ENCODE data around the gene GALNT10. TPM values are rescaled to one million over a fixed set of nuclear protein-coding genes. Genes with fewer than 3 reads are reported as not detected.

Gene GALNT10
- total RNA-seq, 1 donor from 2014 or later, result 29.0 TPM

DNA sequence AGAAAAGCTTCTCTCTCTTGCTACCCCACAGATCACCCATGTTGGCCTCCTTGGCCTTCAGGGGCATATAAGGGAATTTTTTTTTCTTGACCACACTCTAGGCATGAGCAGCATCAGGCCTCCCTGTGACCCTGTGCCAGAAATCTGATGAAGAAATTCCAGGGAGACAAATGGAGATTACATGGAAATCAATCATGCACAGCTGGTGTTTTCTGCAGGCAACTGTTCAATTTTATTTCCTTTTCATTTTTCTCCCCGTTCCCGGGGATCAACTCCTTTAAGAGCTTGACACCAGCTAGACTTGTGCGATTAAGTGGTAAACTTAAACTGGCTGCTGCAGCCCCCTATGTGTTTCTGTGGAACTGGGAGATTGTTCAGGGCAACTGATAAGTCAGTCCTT is 59.3 kb downstream of the GALNT10 start:
- no peak for DNase-seq (ENCODE audit: low spot score)
- intact Hi-C loops (cut with DNase I), result no loop called here
- ATAC-seq, result no peak

DNA sequence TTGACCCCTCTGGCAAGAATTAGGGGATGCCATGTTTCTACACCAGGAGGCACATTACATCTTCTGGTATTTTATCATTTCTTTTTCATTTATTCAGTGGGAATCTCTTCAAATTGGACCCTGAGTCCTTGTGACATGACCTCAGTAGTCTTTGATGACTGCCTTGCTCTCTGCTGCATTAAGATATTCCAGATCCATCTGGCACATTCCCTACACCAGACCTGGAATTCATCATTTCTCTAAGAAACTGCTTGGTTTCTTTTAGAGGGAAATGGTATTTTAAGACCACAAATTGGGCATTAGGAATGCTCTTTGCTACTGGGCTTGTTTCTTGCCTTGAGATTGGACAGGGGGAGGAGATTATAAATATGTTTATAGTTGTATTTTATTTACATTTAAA is 61.0 kb downstream of the GALNT10 start:
- DNase-seq (ENCODE audit: low spot score), result no peak
- intact Hi-C loops (cut with DNase I), result no loop called here
- ATAC-seq, result no peak

DNA sequence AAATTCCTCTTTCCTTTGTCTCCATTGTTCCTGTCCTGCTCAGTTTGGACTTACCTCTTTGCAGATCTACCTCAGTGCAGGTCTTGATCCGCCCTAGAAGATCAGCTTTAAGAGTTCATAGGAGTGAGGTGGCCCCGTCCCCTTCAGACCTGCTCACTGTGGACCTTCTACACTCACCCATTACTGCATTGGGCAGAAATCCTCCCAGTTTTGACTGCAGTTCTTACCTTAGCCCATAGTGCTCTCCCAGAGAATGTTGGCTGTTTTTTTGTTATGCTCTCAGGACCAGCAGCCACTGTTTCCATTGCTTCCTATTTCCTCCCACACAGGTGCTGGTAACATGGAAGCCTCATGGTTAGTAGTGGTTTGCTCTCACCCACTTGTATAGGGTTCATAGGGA is 63.3 kb downstream of the GALNT10 start:
- intact Hi-C loops (cut with DNase I), result no loop called here
- no peak for DNase-seq (ENCODE audit: low spot score)
- no peak for ATAC-seq

DNA sequence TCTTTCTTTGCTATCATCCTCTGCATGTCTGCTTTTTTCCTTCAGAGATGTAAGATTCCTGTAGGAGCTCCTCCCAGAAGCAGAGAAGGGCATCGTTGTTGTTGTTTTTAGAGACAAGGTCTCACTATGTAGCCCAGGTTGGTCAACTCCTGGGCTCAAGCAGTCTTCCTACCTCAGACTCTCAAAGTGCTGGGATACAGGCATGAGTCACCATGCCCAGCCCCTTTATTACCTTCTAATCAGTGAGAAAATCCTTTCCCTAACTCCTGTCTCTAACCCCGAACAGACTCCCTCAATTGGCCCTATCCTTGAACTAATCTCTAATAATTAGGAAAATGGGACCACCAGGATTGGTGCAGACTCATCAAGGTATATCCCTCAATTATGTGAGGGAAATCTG is 64.4 kb downstream of the GALNT10 start:
- no peak for DNase-seq (ENCODE audit: low spot score)
- no peak for ATAC-seq
- intact Hi-C loops (cut with DNase I), result no loop called here

DNA sequence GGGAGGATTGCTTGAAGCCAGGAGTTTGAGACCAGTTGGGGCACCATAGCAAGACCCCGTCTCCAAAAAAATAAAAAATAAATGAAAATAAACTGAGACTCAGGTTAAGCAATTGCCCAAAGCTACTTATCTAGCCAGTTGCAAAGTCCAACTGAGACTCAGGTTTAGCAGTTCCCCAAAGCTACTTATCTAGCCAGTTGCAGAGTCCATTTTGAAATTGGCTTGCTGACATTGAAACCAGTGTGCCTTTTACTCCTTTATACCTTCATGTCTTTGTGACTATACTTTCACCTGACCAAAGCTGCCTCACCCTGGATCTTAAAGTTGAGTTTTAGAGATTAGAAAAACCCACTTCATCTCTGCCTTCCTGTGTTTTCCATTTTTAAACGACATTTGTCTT is 66.5 kb downstream of the GALNT10 start:
- DNase-seq (ENCODE audit: low spot score) (no peak), ATAC-seq (no peak)
- intact Hi-C loops (cut with DNase I), result no loop called here

DNA sequence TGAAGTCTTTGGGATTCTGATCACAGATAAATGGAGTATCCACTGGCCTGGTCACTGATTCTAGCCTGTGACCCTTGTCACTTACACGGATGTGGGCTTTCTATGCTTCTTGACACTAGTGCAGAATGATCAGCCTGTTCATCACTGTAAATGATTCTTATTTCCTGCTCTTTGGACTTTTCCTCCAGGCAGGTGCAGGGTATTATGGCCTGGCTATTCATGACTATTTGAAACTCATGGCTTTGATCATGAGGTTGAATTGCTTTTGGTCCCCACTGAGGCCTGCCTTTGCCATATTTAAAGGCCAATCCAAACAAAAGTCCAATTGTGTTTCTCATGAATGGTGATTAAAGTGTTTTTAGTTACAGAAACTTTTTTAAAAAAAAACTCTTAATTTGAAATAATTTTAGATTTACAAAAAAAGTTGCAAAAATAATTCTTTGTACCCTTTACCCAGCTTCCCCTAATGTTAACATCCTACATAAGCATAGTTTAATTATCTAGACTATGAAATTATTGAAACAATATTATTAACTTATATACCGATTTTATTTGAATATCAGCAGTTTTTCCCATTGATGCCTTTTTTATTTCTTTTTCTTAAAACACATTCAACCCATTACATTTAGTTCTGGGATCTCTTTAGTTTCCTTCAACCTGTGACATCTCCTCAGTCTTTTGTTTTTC is 68.1 kb downstream of the GALNT10 start:
- intact Hi-C loops (cut with DNase I), result no loop called here
- ATAC-seq (peak; percentile 50), DNase-seq (ENCODE audit: low spot score) (no peak)

DNA sequence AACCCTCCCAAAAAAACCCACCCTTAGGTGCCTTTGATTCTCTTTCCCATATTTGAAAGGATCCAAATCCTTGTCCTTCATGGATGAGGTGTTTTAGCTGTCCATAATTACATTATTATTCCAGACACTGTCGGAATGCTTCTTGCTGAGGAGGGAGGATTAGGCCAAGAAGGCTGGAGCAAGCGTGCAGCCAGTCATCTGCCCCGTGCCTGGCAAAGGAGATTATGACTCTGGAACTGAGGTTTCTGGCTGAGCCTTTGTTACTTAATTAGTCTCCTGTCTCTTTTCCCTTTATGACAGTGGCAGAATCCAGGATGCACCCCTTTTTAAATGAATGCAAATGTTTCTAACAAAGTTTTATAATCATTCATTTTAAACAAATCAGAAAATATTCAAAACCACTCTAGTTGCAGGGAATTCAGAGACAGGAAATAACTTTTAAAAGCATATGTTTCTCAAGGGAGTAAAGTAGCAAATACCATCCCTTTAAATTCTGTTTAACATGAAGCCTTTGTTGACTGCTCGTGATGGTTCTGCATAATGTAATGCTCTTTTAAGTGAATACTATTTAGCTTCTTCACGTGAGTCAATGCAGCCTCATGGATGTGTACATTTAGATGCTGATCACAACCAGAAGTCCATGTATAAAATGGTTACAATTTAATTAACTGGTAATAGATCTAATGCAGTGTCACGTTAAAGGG is 69.8 kb downstream of the GALNT10 start:
- intact Hi-C loops (cut with DNase I), result no loop called here
- DNase-seq (ENCODE audit: low spot score) (no peak), ATAC-seq (no peak)

DNA sequence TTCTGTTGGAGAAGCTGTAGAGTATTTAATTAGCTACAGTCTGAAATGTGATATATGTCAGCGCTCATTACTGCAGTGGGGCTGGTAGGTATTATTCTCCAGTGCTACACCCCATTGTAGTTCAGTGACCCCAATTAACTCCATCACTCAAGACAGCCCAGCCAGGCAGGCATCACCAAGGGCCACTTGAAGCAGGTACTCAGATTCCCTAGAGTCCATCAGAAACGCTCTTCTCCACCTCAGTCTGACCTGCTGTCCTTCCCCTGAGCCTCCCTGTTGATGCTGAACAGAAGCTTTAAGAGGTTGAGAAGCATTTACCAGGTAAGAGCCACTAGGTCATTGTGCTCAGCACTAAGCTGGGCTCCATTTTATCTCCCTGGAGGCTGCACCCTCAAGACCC is 71.8 kb downstream of the GALNT10 start:
- DNase-seq (ENCODE audit: low spot score), result no peak
- intact Hi-C loops (cut with DNase I), result no loop called here
- no peak for ATAC-seq

DNA sequence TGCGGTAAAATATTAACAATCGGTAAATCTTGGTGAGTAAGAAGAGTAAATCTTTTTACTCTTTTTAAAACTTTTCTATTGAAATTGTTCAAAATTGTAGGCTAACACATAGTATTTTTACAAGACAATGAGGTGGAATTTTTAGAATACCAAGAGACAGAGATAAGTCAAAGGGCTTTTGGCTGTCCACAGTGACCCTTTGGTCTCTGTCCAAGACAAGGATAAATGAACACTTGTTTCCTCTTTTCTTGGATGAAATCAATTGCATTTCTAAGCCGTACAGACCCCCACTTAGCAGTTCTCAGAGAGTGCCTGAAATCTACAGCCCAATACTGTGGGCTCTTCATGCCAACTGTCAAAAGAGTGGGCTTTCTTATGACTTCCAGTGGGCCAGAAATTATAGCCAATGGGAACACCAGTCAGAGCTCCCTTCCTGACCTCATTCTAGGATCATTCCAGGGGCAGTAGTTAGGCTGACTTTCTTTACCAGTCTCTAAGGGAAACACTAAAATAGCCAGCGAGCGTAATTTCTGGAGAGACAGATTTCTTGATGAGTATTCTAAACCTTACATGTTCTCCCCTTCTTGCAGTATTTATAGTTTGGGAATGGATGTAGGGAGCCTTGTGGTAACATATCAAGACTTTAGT is 74.1 kb downstream of the GALNT10 start:
- intact Hi-C loops (cut with DNase I), result no loop called here
- peak; percentile 84 for ATAC-seq
- no peak for DNase-seq (ENCODE audit: low spot score)

DNA sequence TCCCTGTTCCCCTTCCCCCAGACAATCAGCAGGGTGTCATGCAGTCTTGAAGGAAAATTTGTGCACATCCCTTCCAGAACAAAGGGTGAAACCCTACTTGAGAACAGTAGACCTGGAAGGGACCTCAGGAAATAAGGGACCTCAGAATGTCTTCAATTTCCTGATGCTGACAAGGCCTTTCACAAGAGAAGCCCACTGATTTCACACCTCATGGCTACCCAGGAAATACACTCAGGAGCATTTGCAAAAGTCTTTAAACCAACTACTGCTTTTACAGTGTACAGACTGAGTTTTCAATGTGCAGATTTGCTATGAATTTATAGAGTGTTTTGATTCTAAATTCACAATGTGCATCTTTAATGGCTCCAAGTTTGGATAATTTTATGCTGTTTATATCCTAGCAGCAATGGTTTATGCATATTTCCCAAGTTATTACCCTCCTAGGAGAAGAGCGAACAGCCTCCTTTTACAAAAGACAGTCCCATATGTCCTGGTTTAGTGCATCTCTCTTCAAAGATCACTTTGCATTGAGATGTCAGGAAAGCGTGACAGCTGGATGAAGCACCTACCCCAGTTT is 74.8 kb downstream of the GALNT10 start:
- intact Hi-C loops (cut with DNase I), result no loop called here
- DNase-seq (ENCODE audit: low spot score) (no peak), ATAC-seq (no peak)

DNA sequence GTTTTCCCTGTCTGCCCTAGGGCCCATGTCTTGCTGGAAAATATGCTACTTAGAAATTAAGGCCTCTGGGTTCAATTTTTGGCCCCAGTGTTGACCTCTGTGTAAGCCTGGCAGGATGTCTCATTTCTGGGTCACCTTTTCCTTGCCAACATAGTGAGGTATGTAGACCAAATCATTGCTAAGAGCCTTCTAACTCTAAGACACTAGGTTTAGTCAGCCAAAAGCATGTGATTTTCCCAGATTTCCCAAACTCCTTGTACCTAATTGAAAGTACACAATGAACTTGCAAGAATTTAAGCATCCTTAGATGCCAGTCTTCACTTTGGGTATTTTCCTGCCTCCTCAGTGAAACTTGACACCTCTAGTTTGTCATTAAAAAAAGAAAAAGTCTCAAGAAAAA is 77.0 kb downstream of the GALNT10 start:
- no peak for ATAC-seq
- no peak for DNase-seq (ENCODE audit: low spot score)
- intact Hi-C loops (cut with DNase I), result no loop called here

DNA sequence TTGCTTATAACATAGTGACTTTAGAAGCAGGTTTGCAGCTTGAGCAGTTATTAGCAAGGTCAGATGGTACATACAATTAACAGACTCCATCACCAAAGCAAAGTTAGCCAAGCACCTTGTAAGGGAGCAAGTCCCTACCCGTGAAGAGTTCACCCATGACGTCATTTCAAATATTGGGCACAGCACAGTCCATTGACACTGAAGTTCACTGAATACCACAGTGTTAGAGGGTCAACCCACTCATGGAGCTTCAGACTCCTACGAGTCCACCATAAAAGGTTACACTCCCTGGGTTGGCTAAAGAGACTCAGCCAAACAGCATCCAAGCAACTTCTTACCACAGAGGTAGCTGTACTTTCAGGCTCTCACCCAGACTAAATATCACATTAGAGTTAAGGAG is 77.5 kb downstream of the GALNT10 start:
- no peak for DNase-seq (ENCODE audit: low spot score)
- no peak for ATAC-seq
- intact Hi-C loops (cut with DNase I), result no loop called here

DNA sequence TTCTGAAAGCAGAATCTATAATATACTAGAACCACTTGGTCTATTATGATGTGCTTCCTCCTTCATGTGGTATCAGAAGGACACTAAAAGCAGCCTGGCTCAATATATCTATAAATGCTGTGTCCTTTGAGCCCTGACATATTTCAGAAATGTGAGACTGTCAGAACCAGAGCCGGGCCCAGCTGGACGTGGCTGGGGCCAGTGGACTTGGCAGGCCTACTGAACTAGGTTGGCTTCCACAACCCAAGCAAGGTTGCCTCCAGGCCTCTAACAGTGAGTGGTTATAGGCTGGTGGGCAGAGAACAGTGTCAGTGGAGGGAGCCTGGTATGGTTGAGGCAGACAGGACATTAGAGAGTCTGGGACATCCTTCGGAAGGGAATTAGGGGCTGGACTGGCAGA is 78.9 kb downstream of the GALNT10 start:
- DNase-seq (ENCODE audit: low spot score), result no peak
- intact Hi-C loops (cut with DNase I), result no loop called here
- no peak for ATAC-seq

DNA sequence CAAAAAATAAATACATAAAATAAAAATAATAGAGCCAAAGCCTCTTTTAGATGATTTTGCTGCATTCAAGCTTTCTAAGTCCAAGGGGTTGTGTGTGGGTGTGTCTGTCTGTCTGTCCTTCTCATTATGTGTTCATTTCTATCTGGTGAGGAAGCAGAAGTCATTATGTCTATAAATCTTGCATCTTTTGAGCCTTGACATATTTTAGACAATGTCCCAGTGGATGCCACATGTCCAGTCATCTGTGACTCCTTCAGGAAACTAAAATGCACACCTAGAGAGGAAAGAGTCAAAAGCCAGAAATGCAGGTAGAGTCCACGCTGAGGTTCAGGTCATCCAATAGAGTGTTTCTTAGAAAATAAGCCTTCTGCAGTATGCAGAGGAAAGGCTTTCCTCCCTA is 80.9 kb downstream of the GALNT10 start:
- intact Hi-C loops (cut with DNase I), result no loop called here
- DNase-seq (ENCODE audit: low spot score), result no peak

DNA sequence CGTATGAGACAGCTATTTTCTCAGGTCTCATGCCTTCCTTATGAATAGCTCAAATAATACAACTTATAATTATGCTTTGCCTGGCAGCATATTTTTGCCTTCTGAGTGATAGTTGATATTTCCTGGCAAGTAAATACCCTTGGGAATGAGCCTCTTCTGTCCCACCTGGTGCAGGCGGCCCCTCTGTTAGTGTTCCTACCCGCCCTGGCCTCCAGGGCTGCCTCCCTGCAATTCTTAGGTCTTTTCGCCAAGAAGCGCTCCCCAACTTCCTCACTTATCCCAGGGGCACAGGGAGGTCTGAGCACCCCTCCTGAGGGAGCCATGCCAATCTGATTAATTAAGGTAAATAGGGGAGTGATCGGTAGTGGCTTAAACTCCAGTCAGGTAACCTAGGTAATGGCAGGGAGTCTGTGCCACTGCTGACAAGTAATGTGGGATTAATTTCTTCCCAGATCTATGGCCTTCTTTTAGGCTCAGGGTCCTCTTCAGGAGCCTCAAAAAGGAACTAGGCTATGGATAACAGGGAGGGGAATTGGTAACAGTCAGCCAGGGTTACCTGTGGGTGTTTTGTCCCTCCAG is 81.5 kb downstream of the GALNT10 start:
- ATAC-seq (no peak), DNase-seq (ENCODE audit: low spot score) (no peak)
- intact Hi-C loops (cut with DNase I), result no loop called here

More for the DNA sequence above, 80.9 kb downstream of the GALNT10 start:
- ATAC-seq, result no peak

DNA sequence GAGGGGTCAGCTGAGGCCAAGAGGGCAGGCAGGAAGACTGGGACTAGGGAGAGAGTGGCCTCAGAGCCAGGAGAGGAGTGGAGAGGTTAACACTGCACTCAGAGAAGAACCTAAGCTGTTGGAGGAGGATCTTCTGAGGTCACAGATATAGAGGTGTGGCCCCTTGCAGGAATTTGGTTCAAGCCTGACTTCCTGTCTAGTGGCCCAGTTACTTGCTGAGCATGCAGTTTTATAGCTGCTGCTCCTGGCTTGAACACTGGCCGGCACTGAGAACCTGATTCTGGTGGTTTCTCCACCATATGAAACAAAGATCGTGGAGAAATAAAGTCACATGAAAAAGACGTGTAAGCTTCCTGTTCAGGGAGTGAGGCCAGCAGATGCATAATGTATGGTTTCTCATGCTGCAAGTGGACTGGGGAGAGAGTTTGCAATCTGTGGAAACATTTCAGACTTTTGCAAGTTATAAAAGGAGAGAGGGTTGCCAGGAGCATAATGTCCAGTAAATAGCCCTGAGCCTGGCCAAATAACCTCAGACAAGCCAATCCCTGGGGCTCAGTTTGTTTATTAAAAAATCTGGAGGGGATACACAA is 82.6 kb downstream of the GALNT10 start:
- ATAC-seq (peak; percentile 79), DNase-seq (ENCODE audit: low spot score) (no peak)

DNA sequence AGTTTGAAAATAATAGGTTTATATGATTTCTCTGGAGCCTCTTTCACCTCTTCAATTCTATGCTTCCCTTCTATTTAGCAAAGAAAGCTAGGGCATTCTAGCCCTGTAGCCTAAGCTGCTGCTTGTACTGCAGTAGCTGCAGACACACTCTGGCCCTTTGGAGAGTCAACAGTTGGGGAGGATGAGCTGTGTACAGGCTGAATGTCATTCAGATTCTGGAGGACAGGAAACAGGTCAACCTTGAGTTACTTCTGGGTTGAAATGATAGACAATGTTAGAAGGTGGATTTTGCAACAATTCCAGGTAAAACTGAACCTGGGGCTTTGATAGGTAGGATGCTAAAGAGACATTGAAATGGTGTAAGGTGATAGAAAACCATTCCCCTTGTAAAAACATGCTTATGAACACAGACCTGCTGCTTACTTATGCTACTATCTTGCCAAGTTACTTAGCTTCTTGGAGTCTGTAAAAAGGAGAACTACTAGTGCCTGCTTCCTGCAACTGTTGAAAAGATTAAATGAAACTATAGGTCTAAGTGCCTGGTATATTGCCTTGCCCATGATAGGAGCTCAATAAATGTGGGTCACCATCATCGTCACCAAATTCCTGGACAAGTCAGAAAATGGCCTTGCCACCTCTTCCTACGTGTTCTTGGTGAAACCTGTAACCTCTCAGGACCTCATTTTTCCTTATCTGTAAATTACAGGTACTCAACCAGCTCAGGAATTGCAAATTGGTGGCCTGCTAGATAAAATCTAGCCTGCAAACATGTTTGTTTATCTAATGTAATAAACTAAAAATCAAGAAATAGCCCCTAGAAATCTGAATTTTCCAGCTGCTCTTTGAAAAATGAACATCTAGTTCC is 83.7 kb downstream of the GALNT10 start:
- DNase-seq (ENCODE audit: low spot score) (no peak), ATAC-seq (peak; percentile 33)
- intact Hi-C loops (cut with DNase I), result no loop called here

More for the DNA sequence above, 82.6 kb downstream of the GALNT10 start:
- intact Hi-C loops (cut with DNase I), result no loop called here

DNA sequence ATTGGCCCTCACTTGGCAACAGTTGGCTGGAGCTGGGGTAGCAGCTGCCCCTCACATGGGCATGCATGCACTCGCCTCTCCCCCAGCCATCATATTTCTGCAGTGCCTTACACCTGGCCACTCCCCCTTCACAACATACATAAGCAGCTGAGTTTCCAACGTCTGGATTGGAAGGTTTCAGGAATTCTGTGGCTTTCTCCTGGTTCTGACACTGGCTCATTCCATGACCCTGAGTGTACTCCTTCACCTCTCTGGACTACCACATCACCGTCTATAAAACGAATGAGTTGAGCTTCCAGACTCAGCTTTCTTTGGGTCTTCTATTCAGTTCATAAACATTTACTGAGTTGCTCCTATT is 84.3 kb downstream of the GALNT10 start:
- intact Hi-C loops (cut with DNase I), result no loop called here
- ATAC-seq (no peak), DNase-seq (ENCODE audit: low spot score) (no peak)

DNA sequence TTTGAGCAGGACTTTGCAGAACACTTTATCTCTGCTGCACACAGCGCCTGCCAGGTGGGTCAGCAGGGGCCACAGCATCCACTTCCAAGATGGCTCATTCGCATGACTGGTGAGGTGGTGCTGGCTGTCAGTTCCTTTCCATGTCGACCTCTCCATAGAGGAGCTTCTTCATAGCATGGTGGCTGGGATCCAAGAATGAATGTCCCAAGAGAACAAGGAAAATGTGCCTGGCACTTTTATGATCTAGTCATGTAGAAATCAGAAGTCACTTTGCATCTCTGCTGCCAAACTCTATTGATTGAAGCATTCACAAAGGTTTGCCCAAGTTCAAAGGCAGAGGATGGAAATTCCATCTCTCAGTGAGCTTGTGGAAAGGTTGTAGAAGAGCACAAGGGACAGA is 85.0 kb downstream of the GALNT10 start:
- intact Hi-C loops (cut with DNase I), result no loop called here
- ATAC-seq (no peak), DNase-seq (ENCODE audit: low spot score) (no peak)
